LHCN-M2 (cell line): ENCODE data around the gene ZNF71. TPM values are rescaled to one million over a fixed set of nuclear protein-coding genes. Genes with fewer than 3 reads are reported as not detected.
"Not testable (repeated sequence)": the region's sequence is repeated elsewhere in the genome, so short reads cannot be mapped to it uniquely, and the experiment has no call there.

ENCODE experiments used
- DNase-seq: peaks from one replicate; pipeline ENCODE4 v3.0.0-alpha.2; 2012; ENCODE audit warnings: low read depth
- total RNA-seq: library from RNA; depleted of rRNA; stranded (reverse); fragments of >200 nt; gene quantifications from 2 replicates; pipeline ENCODE4 v1.2.3, GENCODE V29; 2014

ZNF71 gene
- total RNA-seq, 1 experiment from 2014 or later = 9.4 TPM

GRCh38 chr19:56622374-56622773 is 27.3 kb downstream of the ZNF71 start:
- DNase-seq = no peak

DNA sequence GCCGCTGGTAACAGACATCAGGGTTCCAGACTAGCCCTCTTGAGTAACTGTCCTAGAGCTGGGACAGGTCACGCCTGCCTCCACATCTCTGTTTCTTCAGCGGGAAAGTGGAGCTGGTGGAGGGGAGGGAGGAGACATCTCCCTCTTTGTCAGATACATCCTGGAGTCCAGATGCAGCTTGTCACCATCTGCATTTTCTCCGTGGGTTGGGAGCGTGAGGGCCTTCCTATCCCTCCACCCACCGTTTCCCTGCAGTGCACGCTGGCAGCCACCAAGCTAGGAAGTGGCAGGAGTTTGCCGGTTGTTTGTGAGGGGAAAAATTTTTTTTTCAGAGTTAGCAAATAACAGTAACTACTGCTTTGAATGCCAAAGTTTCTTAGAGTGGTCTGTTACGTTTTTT is 27.9 kb downstream of the ZNF71 start:
- no peak for DNase-seq

DNA sequence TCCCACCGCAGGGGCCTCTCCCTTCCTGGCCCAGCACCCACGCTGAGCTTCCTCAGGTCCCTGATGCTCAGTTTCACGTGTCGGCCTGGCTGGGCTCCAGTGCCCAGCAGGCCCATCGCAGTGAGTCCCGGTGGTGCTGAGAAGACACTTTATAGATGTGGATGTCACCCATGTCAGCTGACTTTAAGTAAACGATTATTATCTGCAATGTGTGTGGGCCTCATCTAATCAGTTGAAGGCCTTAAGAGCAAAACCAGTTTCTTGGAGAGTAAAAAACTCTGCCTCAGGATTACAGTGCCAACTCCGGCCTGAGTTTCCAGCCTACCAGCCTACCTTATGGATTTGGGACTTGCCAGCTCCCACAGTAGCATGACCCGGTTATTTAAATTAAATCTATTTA is 30.6 kb downstream of the ZNF71 start:
- no peak for DNase-seq

DNA sequence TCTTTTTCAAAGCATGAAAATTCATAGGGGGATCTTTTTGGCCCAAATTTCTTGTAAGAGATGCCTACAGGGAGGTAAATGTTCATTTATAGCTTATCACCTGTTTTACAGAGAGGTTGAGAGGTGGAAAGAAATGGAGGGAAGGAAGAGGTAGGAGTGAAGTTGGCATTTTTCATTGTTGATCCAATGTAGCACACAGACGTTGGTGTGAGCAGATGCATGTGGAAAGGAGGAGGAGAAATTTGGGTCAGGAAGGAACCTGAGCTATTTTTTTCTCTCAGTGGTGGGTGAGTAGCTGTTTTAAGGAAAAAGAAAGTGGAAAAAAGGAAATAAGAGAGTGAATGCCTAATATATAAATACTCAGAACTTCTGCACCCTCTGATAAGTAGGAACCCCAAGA is 37.9 kb downstream of the ZNF71 start:
- DNase-seq = no peak

- DNase-seq = peak; percentile 58
These were observed 43.0 kb downstream of the ZNF71 start for GRCh38 chr19:56637976-56638555.

GRCh38 chr19:56639217-56639616 is 44.1 kb downstream of the ZNF71 start:
- peak; percentile 8 for DNase-seq

DNA sequence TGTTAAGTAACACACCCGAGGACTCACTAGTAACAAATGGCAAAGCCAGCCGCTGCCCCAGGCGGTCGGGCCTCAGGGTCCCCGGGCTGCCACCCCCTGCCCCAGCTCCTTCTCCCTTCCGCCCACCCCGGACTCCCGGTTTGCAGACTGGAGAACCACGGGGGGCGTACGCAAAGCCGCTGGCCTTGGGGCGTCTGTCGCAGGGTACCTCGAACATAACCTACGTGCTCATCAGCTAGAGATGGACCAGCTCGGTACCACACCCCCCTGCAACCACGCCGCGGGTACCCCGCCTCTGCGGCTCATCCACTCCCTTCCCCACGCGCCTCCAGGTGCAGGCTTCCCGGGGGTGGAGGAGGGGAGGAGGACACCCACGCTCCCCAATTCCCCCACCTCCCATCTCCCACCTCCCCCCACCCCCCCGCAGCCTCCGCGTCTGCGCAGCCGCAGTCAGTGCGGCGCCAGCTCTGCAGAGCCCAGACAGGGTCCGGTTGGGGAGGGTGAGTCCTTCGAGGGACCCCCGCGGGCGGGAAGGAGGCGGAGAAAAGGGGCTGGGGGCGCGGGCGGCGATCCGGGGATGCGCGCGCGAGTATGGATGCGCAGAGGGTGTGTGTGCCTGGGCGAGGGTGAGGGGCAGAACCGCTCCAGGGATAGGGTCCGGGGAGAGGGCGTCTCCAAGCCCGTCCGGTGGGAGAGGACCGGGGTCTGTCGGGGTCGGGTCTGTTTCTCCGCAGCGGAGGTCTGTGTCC is 47.8 kb downstream of the ZNF71 start, which contains the start of gene SMIM17:
SMIM17 (plus strand) TSS at position 449 of the 749 bp plus-strand sequence. CDS start 2,509 bp downstream, outside the sequence.
- DNase-seq = no peak

DNA sequence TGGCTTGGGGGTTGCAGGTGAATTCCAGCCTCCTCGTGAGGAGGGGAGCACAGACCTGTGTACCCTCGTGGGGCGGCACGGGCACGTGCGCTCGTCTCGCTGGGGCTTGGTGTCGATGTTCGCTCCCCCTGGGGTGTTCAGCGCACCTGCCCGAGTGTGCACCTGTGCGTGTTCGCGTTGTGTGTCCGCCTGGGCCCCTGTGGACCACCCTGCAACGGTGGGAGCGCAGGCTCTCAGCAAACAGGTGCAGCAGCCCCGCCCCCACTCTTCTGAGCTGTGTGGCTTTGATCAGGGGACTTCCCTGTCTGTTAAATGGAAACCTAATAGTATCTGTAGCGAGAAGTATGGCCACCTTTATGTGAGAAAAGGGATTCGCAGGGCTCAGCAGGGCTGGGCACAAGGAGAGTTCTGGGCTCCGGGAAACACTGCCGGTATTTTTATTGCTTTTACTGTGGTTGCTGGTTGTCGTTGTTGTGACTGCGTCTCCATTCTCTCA is 48.4 kb downstream of the ZNF71 start:
- no peak for DNase-seq

DNA sequence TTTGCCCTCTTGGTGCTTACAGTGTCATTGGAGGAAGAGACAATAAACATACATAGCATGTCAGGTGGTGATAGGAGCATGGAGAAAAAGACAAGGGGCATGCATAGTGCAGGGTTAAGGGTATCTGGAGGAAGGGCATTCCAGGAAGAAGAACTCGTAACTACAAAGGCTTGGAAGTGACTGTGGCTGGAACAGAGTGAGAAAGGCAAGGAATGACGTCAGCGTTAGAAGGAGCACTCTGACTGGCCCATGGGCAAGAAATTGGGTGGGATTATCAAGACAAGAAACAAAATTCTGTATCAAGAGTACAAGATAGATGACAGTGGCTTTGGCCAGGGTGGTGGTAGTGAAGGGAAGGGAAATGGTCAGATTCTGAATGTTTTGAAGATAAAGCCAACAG is 59.0 kb downstream of the ZNF71 start:
- DNase-seq = no peak

DNA sequence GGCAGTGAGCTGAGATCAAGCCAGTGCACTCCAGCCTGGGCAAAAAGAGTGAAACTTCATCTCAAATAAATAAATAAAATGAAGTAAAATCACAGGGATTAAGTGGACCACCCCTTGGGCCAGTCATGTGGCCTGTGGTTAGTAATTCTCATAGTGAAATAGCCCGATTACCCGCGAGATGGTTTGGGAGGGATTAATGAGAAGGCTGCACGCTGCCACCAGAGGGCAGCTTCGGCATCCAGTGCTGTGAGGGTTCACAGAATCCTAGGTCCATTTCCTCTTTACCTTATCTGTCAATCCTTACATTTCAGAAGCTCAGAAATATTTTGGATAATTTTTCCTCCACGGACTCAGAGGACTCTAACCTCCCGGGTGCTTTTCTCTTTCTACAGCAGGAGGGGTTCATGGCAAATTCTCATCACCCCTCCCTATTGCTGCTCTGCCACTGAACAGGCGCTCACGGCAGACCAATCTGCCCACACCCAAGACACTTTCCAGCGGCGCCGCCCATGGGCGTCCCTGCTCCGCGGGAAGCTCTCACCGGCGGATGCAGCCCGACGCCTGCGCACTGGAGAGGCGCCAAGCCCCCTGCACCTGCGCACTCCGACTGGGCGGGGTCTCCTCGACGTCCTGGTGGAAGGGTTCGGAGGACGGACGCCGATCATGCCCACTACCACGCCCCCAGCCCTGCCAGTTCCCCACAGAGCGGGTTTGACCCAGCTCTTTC is 65.4 kb downstream of the ZNF71 start:
- DNase-seq = no peak

GRCh38 chr19:56661248-56661647 is 66.1 kb downstream of the ZNF71 start:
- DNase-seq = no peak

DNA sequence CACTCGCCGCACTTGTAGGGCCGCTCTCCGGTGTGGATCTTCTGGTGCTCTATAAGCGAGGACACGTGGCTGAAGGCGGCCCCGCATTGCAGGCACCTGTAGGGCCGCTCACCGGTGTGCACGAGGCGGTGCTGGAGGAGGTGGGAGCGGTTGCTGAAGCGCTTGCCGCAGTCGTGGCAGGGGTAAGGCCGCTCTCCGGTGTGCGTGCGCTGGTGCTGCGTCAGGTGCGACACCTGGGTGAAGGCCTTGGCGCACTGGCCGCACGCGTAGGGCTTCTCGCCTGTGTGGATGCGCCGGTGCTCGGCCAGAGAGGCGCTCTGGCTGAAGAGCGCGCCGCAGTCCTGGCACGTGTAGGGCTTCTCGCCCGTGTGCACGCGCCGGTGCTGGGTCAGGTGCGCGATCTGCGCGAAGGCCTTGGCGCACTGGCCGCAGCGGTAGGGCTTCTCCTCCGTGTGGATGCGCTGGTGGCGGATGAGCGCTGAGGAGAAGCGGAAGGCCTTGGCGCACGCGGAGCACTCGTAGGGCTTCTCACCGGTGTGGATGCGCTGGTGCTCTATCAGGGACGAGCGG is 68.9 kb downstream of the ZNF71 start:
- DNase-seq = no peak

DNA sequence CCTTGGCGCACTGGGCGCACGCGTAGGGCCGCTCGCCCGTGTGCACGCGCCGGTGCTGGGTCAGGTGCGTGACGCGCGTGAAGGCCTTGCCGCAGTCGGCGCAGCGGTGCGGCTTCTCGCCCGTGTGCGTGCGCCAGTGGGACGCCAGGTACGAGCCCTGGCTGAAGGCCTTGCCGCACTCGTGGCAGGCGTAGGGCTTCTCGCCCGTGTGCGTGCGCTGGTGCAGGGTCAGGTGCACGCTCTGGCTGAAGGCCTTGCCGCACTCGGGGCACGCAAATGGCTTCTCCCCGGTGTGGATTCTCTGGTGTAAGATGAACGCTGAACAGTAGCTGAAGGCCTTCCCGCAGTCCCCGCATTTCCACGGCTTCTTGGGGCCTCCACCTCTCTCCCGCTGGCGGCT is 69.4 kb downstream of the ZNF71 start:
- DNase-seq = no peak

DNA sequence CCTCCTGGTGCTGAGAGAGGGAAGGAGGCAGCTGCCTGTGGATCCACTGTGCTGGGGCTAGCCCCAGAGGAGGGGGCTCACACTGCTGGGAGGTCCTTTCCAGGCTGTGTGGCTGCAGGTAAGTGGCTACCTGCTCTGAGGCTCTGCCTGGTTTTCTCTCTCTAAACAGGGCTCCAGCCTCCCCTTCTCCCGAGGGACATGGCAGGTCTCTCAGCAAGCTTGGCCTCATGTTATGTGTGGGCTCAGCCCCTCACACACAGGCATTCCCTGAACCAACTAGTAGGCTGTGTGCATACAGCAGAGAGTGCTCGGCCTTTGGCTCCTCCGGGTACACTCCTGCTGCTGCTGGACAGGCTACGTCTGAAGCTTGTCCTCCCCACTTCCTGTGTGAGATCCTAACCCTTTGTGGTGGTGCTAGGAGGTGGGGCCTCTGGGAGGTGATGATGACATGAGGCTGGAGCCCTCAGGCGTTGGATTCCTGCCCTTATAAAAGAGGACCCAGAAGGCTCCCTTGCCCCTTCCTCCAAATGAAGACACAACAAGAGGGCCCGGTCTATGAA is 72.3 kb downstream of the ZNF71 start:
- no peak for DNase-seq

- no peak for DNase-seq
These were observed 73.6 kb downstream of the ZNF71 start for GRCh38 chr19:56668676-56669075.

- no peak for DNase-seq
These were observed 75.4 kb downstream of the ZNF71 start for GRCh38 chr19:56670401-56670960.

DNA sequence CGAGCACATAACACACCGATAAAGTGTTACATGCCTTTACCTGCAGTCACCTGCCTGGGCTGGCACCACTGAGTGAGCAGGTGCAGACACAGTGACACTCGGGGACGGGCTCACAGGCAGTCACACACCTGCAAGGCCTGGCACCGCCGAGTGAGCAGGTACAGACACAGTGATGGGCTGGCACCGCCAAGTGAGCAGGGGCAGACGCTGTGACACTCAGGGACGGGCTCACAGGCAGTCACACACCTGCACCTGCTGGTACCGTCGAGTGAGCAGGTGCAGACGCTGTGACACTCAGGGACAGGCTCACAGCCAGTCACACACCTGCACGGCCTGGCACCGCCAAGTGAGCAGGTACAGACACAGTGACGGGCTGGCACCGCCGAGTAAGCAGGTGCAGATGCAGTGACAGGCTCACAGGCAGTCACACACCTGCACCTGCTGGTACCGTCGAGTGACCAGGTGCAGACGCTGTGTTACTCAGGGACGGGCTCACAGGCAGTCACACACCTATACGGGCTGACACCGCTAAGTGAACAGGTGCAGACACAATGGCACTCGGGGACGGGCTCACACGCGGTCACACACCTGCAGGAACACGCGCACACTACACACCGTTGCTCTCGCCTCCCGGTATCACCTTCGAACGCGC is 76.0 kb downstream of the ZNF71 start:
- no peak for DNase-seq

DNA sequence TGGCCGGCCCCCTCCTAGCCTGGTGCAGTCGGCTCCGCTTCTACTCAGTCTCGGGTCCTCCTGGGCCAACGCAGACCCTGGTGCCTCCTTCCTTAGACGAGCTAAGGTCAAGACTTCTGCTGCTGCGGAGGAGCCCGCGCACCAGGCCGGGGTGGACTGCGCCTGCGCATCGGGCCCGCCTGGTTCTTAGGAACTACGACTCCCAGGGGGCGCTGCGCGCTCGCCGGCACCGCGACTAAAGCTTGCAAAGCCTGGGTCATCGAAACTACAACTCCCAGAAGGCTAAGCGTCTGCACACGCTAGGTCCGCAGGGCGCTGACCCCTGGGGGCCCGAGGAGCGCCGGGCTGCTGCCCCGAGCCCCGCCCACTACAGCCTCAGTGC is 76.5 kb downstream of the ZNF71 start, which contains the start of gene ZNF835:
ZNF835 (minus strand) TSS at position 145 of the 382 bp plus-strand sequence. CDS start 6,559 bp downstream, outside the sequence.
- no peak for DNase-seq

- not testable (repeated sequence) for DNase-seq
These were observed 77.5 kb downstream of the ZNF71 start for GRCh38 chr19:56672610-56673009.
